Measurements from ENCODE around the gene RNGTT.

RNGTT gene

DNA sequence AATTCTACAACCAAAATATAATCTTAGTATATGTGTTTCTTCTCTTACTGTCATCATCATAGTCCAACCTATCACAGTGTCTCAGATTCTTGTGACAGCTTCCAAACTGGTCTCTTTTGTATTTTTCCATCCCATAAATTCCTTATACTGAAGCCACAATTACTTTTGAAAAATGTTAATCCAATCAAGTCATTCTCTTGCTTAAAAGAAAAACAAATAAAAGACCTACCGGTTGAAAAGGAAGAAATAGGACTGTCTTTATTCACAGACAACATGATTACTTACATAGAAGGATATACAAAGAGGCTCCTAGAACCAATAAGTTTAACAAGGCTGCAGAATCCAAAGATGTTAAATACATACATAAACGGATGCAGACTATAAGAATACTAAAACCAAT lies 339.9 kb downstream of the RNGTT start:
- no peak for FAIRE-seq
- DNase-seq (ENCODE audit: insufficient read length, low spot score), result no peak

DNA sequence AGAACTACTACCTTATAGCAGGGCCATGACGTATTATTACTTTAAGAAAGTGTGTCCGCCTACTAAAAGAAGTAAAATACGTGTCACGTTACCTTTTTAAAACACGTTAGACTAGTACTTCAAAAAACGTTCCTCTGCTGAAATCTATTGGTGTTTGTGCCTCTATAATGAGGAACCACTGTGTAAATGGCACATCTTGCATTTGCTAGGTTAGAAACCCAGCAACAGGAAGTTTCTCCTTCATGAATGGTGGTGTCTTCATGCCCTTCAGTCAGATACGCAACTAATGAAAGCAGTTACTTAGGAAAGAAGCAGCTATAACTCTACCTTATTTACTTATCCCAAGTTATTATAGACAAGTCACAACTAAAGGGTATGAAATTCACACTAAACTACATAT lies 343.5 kb downstream of the RNGTT start:
- DNase-seq (ENCODE audit: insufficient read length, low spot score), result no peak
- FAIRE-seq, result no peak

DNA sequence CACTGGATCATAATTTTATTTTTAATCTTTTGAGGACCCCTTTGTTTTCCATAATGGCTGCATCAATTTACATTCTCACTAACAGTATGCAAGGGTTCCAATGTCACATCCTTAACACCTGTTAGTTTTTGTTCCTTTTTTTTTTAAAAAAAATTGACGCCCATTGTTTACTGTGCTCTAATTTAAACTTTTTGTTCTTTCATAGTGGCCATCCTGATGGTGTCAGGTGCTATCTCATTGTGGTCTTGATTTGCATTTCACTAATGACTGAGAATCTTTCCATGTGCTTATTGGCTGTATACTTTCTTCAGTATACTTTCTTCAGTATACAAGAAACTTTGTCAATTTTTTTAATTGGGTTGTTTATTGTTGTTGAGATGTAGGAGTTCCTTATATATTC lies 347.0 kb downstream of the RNGTT start:
- FAIRE-seq (no peak), DNase-seq (ENCODE audit: insufficient read length, low spot score) (no peak)

DNA sequence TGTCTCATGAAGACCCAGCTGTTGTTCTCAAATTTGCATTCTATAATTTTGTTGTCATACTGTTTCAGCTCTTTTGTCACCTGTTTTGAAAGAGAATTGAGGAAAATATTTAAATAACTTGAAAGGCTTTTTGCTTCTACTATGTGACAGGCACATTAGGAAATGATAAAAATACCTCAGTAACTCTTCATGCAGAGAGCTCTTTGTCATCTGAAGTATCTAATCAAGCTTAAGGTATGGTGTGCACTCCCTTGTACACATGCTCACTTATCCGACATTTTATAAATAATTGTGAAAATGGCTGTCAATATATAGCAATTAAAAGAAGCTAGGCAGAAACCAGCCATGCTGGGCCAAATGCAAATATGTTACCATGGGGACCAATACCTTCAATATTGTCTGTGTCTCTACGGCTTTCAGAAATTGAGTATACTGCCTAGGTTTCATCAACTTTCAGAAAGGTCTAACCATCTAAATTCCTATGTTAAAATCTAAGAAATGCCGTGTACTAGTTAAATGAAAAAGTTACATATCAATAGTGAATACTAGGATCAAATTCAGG lies 349.0 kb downstream of the RNGTT start:
- DNase-seq (ENCODE audit: insufficient read length, low spot score) (no peak), FAIRE-seq (no peak)

DNA sequence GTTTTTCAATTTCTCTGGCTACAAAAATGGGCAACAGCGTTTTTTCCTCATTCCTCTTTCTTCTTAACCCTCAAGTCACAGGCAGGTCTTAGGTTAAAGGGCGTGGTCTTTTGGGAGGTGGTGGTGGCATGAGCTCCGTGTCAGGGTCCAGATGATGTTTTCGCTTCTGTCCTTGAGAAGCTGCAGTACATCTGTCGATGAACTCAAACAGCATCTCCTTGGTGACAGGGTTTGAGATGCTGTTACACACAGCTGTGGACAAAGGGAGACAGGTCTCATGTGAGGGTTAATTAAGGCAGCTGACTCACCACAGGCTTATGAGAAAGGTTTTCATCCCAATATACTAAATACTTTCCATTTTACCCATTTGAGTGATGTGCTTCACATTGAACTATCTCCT lies 350.8 kb downstream of the RNGTT start:
- DNase-seq (ENCODE audit: insufficient read length, low spot score) (no peak), FAIRE-seq (no peak)

DNA sequence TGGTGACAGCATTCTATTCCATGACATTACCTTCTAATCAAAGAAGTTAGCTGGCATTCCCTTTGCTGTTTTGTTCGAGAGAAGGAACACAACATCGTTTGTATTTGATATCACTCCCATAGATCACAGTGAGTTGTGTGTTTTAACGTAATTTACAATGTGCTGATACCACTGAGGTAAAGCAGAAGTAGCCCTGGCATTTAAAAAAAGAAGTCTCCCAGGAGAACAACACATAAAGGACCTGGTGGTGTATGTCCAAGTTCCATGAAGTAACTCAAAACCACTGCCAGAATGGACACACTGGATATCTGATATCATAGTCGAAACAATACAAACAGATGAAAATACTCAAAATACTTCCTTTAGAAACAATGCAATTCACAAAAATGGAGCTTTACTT lies 351.7 kb downstream of the RNGTT start:
- peak; percentile 20 for FAIRE-seq
- no peak for DNase-seq (ENCODE audit: insufficient read length, low spot score)

DNA sequence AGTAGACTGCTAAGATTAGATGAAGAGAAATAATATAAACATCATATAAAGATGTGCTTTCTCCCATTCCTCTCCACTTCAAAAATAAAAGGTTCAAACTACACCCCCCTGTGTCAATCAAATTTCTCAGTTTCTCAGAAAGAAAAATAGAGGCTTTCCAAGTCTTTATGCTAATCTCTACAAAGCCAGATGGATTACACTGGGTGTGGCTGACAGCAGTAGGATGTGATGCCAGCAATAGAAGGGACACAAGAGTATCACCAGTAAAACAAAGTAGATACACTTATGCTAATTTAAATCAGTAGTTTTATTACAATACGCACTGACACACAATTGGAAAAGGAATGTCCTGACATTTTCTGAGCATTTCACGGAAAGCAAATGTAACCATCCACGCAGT lies 353.4 kb downstream of the RNGTT start:
- no peak for FAIRE-seq

DNA sequence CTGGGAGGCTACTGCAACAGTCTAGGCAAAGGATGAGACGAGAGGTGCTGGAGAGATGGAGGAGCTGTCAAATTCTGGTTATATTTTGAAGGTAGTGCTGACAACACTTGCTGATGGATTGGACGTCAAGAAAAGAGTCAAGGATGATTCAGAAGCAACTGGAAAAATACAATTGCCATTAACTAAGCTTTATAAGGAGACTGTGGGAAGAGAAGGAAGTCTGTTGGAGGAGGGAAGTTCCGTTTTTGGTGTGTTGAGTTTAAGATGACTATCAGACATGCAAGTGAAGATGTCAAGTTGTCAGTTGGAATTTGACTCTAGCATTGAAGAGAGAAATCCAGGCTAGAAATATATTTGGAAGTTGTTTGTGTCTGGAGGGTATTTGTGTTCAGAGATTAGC lies 358.1 kb downstream of the RNGTT start:
- FAIRE-seq (no peak), DNase-seq (ENCODE audit: insufficient read length, low spot score) (no peak)

More for the DNA sequence above, 353.4 kb downstream of the RNGTT start:
- DNase-seq (ENCODE audit: insufficient read length, low spot score), result no peak

DNA sequence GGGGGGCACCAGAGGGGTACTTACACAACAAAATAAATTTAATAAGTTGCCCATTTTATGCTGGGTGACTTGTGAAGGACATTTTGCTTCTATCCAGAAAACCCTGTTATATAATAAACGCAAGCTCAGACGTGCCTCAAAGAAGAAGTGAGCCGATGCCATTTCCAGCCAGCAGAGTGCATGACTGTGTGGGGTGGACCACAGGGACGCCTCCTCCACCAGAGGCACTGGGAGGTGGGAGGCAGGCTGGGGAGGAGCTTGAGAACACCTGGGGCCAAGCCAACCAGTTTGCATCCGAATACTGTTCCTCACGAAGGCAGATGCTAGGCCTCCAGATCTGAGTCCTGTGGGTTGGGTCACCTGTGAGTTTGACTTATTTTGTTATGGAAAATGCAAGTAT lies 363.8 kb downstream of the RNGTT start:
- FAIRE-seq (no peak), DNase-seq (ENCODE audit: insufficient read length, low spot score) (no peak)

DNA sequence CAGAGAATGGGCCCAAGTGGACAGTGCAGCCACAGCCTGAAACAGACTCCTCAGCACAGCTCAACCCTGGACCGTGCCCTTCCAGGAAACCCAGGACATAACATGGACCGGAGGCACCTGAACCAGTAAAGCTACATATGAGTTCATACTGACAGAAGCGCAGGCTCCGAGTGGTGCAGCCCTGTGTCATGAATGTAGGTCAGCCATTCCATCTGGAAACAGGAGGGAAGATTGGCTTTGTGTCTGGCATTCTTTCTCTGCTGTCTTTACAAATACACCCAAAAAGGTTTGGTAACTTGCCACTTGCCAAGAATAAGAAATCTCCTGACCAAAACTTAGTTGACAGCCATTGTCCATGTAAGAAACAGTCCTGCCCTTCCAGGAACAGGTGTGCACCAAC lies 366.6 kb downstream of the RNGTT start:
- DNase-seq (ENCODE audit: insufficient read length, low spot score) (no peak), FAIRE-seq (no peak)

DNA sequence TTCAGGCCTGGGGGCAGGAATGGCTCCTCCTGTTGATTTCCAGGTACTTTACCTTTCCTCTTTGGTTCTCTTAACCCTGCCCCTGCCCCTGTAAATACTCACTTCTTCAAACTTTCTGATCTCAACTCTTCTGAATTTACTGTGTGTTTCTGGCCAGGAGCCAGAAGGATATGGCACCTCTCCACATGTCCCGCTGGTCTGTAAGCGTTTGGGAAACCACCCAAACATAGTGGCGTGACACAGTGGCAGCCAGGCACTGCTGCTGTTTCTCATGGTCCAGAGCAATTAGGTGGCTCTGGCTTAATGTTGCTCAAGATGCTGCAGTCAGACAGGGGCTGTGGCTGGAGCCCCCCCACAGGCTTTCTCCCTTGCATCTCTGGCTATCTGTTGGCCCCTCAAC lies 374.5 kb downstream of the RNGTT start:
- no peak for DNase-seq (ENCODE audit: insufficient read length, low spot score)
- FAIRE-seq, result no peak

DNA sequence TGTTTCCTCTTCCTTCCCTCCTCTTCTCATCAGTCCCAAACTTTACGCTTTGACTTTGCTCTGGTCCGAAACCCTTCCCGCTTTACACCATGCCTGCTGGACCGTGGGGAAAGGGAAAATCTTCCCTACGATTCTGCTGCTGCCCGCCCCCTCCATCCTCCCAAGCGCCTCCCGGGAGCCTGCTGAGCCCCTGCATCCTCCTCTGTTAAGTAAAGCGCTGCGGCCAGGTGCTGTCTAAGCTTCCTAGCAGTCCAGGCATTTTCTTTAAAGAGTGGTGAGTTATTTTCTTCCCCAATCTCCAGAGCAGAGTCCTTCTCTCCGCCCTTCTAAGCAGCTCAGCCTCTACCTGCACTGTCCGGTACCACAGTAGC lies 376.3 kb downstream of the RNGTT start:
- FAIRE-seq (no peak), DNase-seq (ENCODE audit: insufficient read length, low spot score) (no peak)

DNA sequence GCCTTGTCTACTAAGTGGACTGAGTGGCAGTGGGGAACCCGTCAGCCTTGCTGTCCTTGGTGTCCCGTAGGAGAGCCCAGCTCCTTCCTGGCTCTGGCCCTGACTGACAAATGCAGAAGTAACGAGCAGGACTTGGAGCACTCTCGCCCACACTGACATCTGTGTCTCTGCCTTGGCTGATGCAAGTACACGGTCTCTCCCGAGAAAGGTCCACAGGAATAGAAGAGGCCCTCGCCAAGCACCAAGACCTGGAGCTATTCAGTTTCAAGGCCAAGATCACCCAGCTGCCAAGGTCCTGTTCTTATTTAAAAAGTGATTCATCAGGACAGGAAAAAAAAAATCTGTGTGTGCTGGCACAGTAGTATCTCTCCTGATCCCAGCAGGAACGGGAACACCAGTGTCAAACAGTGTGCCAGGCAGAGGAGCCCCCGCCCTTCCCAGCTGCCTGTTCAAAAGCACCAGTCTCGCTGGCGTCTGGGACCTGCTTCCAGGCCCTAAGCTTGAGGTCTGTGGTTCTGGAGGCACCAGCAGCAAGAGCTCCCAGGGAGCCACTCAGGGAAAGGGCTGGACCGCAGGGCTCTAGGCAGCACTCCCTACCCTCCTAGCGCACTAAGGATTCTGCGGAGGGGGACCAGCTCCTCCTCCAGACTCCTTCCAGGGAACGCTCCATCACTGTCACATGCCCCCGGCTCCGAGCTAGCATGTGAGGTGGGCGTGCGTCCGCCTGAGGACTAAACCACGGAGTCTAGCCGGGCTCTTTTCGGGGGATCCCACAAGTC lies 376.9 kb downstream of the RNGTT start:
- no peak for FAIRE-seq
- DNase-seq (ENCODE audit: insufficient read length, low spot score), result no peak

DNA sequence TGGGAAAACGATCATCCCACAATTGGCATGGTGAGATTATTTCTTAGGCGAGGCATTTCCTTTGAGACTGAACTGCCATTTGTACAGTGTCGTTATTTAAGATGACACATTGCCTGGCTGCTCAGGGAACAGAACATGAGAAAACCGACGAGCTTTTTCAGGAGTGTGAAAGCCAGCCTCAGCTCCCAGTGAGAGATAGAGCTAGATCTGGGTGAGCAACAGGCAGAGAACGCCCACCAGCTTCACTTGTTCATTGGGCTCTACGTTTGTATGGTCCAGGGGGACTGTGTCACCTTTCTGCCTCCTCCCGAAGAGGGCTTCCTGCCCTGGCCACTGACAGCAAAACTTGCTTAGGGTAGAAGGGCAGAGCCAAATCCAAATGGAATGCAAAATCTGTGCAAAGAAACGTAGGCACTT lies 378.1 kb downstream of the RNGTT start:
- FAIRE-seq (no peak), DNase-seq (ENCODE audit: insufficient read length, low spot score) (no peak)

DNA sequence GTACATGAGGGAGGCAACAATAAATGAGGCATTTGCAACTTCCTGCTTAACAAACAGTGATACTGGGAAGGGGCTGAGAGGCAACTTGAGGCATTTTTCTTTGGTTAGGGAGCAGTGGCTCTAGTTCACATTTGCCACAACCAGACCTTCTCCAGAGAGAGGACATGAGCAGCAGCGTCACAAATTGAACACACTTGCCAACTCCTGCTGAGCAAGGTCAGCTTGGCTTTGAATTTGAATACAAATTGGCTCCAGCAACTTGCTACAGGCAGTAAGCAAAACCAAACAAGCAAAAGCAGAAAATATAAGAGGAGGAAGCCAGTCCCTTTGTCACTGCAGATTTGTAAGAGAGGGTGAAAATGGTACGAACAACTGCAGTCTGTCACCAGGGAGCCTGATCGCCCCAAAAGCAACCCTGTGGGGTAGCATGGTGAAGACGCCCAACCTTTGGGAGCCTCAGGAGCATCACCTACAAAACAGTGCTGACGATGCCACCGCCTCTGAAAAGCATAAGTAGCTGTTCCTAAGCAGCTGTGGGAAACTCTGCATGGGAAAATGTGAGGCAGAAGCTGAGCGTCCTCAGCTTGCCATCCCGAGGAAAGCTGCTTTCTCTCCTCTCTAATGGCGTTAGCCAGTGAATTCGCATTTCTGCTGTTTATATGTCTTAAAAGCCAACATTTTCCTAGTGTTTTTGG lies 378.7 kb downstream of the RNGTT start:
- DNase-seq (ENCODE audit: insufficient read length, low spot score) (no peak), FAIRE-seq (no peak)

DNA sequence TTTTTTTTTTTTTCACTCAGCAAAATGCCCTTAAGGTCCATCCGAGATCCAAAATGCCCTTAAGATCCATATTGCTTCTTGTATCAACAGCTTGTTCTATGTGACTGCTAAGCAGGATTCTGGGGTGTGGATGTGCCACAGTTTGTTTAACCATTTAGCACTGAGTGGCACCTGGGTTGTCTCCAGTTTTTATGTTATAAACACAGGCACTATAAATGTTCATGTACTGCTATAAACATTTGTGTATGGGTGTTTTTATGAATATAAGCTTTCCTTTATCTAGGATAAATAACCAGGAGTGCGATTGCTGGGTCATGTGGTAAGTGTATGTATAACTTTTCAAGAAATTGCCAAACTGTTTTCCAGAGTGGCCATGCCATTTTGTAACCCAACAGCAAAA lies 386.0 kb downstream of the RNGTT start:
- FAIRE-seq, result no peak
- DNase-seq (ENCODE audit: insufficient read length, low spot score), result no peak

DNA sequence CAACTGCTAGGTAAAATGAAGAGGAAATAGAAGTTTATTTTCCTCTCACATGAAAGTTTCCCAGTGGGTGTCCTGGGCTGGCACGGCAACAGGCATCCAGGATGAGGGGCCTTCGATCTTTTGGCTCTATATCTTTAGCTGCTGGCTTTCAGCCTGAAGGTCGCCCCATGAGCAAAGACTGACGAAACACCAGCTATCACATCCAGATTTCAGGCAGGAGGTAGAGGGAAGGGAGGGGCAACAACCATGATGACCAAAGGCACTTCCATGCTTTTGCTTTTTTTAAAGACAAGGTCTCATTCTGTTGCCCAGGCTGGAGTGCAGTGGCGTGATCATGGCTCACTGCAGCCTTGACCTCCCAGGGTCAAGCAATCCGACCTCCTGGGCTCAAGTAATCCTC lies 387.9 kb downstream of the RNGTT start:
- DNase-seq (ENCODE audit: insufficient read length, low spot score) (no peak), FAIRE-seq (no peak)

DNA sequence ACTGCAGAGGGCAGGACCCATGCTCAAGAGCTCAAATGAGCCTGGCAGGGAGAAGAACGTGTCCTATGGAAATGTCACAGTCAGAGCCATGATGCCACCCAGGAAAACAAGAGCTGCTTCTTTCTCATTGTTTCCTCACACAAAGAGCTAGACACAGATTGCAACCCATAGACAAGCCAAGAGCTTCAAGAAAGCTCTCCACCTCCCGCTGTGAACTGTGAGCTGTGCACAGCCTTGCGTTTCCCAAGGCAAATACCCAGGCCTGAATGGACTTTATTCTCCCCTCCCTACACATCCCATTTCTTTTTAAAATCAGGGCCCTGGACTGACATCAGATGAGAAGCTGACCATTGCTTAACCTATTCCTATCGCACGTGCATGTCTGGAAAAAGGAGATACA lies 388.8 kb downstream of the RNGTT start:
- DNase-seq (ENCODE audit: insufficient read length, low spot score) (no peak), FAIRE-seq (no peak)

DNA sequence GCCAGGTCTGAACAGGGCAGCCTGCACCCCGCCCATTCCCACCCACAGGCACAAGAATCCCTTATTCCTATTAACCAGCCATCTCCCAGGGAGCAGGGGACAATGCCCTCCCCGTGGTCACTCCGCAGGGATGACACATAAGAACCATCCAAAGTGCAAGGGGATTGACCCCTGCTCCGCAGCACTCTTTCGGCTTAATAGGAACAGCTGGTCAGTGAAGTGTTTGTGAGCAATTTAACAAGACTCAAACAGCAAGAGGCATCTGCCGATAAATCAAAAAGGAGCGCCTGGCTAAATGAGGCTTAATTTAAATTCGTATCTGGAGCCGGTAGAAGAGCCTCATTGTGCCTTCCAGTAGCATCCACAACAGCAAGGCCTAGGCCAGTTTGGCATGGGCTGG lies 389.4 kb downstream of the RNGTT start:
- DNase-seq (ENCODE audit: insufficient read length, low spot score) (no peak), FAIRE-seq (no peak)

DNA sequence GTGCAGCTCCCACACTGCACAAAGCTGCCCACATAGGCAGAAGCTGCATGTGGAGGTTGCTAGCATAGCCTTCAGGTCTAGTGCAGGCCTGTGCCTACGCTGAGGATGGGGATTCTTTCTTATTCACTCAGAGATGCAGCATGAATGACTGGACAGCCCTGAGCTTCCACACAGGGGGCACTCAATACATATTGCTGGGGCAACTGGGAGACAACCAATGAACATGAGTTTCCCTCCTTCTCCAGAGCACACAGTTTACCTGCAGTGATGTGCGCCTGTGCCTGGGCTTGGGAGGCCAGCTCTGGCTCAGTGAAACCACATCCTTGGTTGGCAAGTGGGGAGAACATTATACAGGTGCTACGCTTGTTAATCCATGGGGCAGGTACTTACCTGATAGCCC lies 389.9 kb downstream of the RNGTT start:
- no peak for DNase-seq (ENCODE audit: insufficient read length, low spot score)
- no peak for FAIRE-seq

DNA sequence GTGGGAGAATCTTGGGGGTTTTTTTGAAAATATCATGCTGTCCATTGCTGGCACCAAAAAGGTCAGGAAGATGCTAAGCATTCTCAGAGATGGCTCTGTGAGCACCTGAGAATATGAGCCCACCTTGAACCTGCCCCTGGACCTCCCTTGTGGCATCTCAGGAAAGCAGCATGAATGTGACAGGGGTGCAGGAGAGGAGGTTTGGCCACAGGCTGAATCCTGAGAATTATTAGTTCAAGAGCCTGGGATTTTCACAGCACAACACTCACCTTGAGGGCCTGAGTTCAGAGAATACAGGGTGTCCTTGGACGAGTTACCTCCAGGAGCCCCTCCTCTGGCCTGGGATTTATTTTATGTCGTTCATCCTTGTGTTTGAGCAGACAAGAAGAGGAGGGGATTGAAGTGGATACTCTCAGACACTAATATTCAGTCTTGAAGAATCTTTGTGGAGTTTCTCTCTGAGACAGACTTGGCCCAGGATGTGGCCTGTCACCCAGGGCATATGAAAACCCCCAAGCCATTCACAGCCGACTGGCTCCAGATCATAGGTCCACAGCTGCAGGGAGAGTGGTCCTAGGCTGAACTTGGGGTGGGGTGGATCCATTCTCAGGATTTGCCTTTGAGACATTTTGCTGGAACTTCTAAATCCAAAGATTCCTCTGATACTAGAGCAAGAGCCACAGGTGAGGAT lies 390.8 kb downstream of the RNGTT start:
- no peak for FAIRE-seq
- DNase-seq (ENCODE audit: insufficient read length, low spot score), result no peak

DNA sequence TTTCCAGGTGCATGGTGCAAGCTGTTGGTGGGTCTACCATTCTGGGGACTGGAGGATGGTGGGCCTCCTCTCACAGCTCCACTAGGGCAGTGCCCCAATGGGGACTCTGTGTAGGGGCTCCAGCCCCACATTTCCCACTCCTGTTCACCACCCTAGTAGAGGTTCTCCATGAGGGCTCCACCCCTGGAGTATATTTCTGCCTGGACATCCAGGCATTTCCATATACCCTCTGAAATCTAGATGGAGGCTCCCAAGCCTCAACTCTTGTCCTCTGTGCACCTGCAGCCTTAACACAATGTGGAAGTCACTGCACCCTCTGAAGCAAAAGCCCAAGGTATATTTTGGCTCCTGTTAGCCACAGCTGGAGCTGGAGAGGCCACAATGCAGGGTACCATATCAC lies 393.5 kb downstream of the RNGTT start:
- FAIRE-seq, result no peak
- no peak for DNase-seq (ENCODE audit: insufficient read length, low spot score)

All from HTR-8/SVneo (cell line).